BJ (cell line): Measurements from ENCODE around the gene CCDC91. TPM values are rescaled to one million over a fixed set of nuclear protein-coding genes. Genes with fewer than 3 reads are reported as not detected.

Experiments
- CTCF ChIA-PET: fragments of 350-600 bp; formaldehyde crosslinking; extraction: SDS; loops from one replicate; lab custom pipeline; 2021; ENCODE audit warnings: antibody characterized with exemption, inconsistent platforms; lab: Yijun Ruan, JAX
- POLR2A ChIA-PET: fragments of 300-600 bp; sonication (Branson Sonifier 250); formaldehyde crosslinking; extraction: SDS; loops from one replicate; lab custom pipeline; 2021; ENCODE audit warnings: antibody characterized with exemption; lab: Charles Lee
- DNase-seq: peaks from one replicate; pipeline ENCODE4 v3.0.0-alpha.2; 2011; ENCODE audit warnings: low read depth
- H3K27me3 ChIP-seq: 2 replicates; pipeline ENCODE4 v1.6.0; 2011; ENCODE audit warnings: low read length; ENCODE audit not compliant: control insufficient read depth, insufficient read depth
- H3K36me3 ChIP-seq: 2 replicates; pipeline ENCODE4 v1.5.1; 2011; ENCODE audit warnings: low read length; ENCODE audit not compliant: control insufficient read depth, insufficient read depth
- H3K4me3 ChIP-seq: 2 replicates; pipeline ENCODE4 v1.5.1; 2011; ENCODE audit warnings: low read depth, mild to moderate bottlenecking, control low read depth, low read length
- polyA plus RNA-seq: library from polyadenylated mRNA; depleted of rRNA; stranded (reverse); fragments of >200 nt; gene quantifications from 2 replicates; pipeline ENCODE4 v1.2.3, GENCODE V29; 2011
- TF ChIP-seq, protein P1 (sequence below): IDR thresholded peaks from 2 replicates; pipeline ENCODE4 v1.5.1; 2011; ENCODE audit warnings: low read depth, mild to moderate bottlenecking, control low read depth, inconsistent platforms, low read length, moderate library complexity; ENCODE audit not compliant: insufficient read depth

Gene CCDC91
- polyA plus RNA-seq, 1 experiment: 11.9 TPM

GRCh38 chr12:28173440-28173839 is 16.8 kb upstream of the CCDC91 start:
- TF ChIP-seq, protein P1, sequence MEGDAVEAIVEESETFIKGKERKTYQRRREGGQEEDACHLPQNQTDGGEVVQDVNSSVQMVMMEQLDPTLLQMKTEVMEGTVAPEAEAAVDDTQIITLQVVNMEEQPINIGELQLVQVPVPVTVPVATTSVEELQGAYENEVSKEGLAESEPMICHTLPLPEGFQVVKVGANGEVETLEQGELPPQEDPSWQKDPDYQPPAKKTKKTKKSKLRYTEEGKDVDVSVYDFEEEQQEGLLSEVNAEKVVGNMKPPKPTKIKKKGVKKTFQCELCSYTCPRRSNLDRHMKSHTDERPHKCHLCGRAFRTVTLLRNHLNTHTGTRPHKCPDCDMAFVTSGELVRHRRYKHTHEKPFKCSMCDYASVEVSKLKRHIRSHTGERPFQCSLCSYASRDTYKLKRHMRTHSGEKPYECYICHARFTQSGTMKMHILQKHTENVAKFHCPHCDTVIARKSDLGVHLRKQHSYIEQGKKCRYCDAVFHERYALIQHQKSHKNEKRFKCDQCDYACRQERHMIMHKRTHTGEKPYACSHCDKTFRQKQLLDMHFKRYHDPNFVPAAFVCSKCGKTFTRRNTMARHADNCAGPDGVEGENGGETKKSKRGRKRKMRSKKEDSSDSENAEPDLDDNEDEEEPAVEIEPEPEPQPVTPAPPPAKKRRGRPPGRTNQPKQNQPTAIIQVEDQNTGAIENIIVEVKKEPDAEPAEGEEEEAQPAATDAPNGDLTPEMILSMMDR: no peak
- no peak overlapping the region for H3K4me3 ChIP-seq
- DNase-seq: no peak
- H3K27me3 ChIP-seq: no peaks in the 10 kb centered on the region
- ChIA-PET CTCF (interaction anchor here (0.8 to 1.1 kb wide), 3 partner anchors 188 to 233 kb away, joined by 3 to 4 read pairs (median 4); no protein-coding TSS in a partner anchor), POLR2A (no interaction called here)
- no peaks in the 10 kb centered on the region for H3K36me3 ChIP-seq

- no peak overlapping the region for H3K4me3 ChIP-seq
- H3K36me3 ChIP-seq: no peaks in the 10 kb centered on the region
- ChIA-PET POLR2A (no interaction called here), CTCF (no interaction called here)
- DNase-seq: no peak
- TF ChIP-seq, protein P1: no peak
- H3K27me3 ChIP-seq: no peaks in the 10 kb centered on the region
Observed at GRCh38 chr12:28175098-28175589, 15.1 kb upstream of the CCDC91 start.

GRCh38 chr12:28176295-28176694 is 14.0 kb upstream of the CCDC91 start:
- Histone ChIP-seq H3K36me3 (no peaks in the 10 kb centered on the region), H3K27me3 (no peaks in the 10 kb centered on the region), H3K4me3 (no peak overlapping the region)
- TF ChIP-seq, protein P1: no peak
- ChIA-PET CTCF (interaction anchor here (0.6 kb wide), 1 partner anchor 59 kb away, joined by 4 read pairs; no protein-coding TSS in a partner anchor), POLR2A (no interaction called here)
- DNase-seq: no peak

- Histone ChIP-seq H3K36me3 (no peaks in the 10 kb centered on the region), H3K4me3 (no peak overlapping the region), H3K27me3 (no peaks in the 10 kb centered on the region)
- CTCF ChIA-PET: interaction anchor here (1.2 kb wide), 1 partner anchor 208 kb away, joined by 4 read pairs; no protein-coding TSS in a partner anchor
- TF ChIP-seq, protein P1: no peak
- POLR2A ChIA-PET: no interaction called here
- DNase-seq: no peak
Observed at GRCh38 chr12:28177461-28177860, 12.8 kb upstream of the CCDC91 start.

- Histone ChIP-seq H3K36me3 (no peaks in the 10 kb centered on the region), H3K27me3 (no peaks in the 10 kb centered on the region), H3K4me3 (no peak overlapping the region)
- ChIA-PET CTCF (interaction anchor here (1.2 kb wide), 2 partner anchors 208 to 398 kb away, joined by 3 to 4 read pairs; no protein-coding TSS in a partner anchor), POLR2A (no interaction called here)
- DNase-seq: no peak
- TF ChIP-seq, protein P1: no peak
Observed at GRCh38 chr12:28177905-28178304, 12.4 kb upstream of the CCDC91 start.
